ENCODE measurements around the gene RSPH1. TPM values are rescaled to one million over a fixed set of nuclear protein-coding genes. Genes with fewer than 3 reads are reported as not detected.

Gene RSPH1
- total RNA-seq, 1 experiment from 2014 or later = 0.31 TPM

- Histone ChIP-seq H3K4me2 (ENCODE audit: insufficient read depth, insufficient read length, low read length) (no peak overlapping the region), H2AFZ (ENCODE audit: low read length) (no peak overlapping the region), H3K27ac (ENCODE audit: insufficient read length, low read depth, low read length) (no peak overlapping the region), H3K9ac (ENCODE audit: extremely low read depth, insufficient read length, low read length) (no peak overlapping the region), H4K20me1 (ENCODE audit: control insufficient read depth, insufficient read depth, insufficient read length) (no peaks in the 10 kb centered on the region), H3K9me3 (ENCODE audit: control insufficient read depth, low read depth, low read length) (no peaks in the 10 kb centered on the region), H3K4me1 (ENCODE audit: insufficient read depth, low read length) (no peaks in the 10 kb centered on the region), H2BK120ac (ENCODE audit: low read depth, low read length, poor library complexity, severe bottlenecking) (no peak overlapping the region), H2AK5ac (ENCODE audit: insufficient read length, low read length) (no peak overlapping the region), H3K23me2 (ENCODE audit: insufficient read length, low read depth, low read length, poor library complexity, severe bottlenecking) (no peaks in the 10 kb centered on the region), H3K27me3 (ENCODE audit: insufficient read depth, low read length) (no peaks in the 10 kb centered on the region), H2BK5ac (ENCODE audit: insufficient read length, low read length) (no peak overlapping the region), H3K56ac (ENCODE audit: insufficient read length, low read depth, low read length) (no peak overlapping the region), H3T11ph (ENCODE audit: low read length) (no peak overlapping the region), H3K79me1 (ENCODE audit: insufficient read depth, low read depth, low read length, poor library complexity, severe bottlenecking) (no peaks in the 10 kb centered on the region), H3K18ac (ENCODE audit: insufficient read length, low read depth, low read length) (no peak overlapping the region), H3K23ac (ENCODE audit: insufficient read length, low read depth, low read length) (no peak overlapping the region), H2BK12ac (ENCODE audit: insufficient read length, low read depth, low read length) (no peak overlapping the region), H2BK20ac (ENCODE audit: low read depth, low read length, poor library complexity, severe bottlenecking) (no peak overlapping the region), H4K5ac (ENCODE audit: insufficient read length, low read depth, low read length) (no peak overlapping the region), H4K8ac (replicated peaks; ENCODE audit: insufficient read length, low read depth, low read length) (no peak overlapping the region), H2BK15ac (ENCODE audit: low read depth, low read length) (no peak overlapping the region), H3K14ac (ENCODE audit: insufficient read depth, low read length) (no peak overlapping the region), H3K79me2 (ENCODE audit: insufficient read depth, low read length) (no peaks in the 10 kb centered on the region), H4K91ac (ENCODE audit: insufficient read length, low read depth, low read length) (no peak overlapping the region), H3K4ac (ENCODE audit: low read depth, low read length) (no peak overlapping the region)
- TF ChIP-seq, protein P1, sequence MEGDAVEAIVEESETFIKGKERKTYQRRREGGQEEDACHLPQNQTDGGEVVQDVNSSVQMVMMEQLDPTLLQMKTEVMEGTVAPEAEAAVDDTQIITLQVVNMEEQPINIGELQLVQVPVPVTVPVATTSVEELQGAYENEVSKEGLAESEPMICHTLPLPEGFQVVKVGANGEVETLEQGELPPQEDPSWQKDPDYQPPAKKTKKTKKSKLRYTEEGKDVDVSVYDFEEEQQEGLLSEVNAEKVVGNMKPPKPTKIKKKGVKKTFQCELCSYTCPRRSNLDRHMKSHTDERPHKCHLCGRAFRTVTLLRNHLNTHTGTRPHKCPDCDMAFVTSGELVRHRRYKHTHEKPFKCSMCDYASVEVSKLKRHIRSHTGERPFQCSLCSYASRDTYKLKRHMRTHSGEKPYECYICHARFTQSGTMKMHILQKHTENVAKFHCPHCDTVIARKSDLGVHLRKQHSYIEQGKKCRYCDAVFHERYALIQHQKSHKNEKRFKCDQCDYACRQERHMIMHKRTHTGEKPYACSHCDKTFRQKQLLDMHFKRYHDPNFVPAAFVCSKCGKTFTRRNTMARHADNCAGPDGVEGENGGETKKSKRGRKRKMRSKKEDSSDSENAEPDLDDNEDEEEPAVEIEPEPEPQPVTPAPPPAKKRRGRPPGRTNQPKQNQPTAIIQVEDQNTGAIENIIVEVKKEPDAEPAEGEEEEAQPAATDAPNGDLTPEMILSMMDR (conservative IDR thresholded peaks at IDR 0.05) = no peak
- Mint-ChIP-seq H3K27ac (no peak overlapping the region), H3K36me3 (ENCODE audit: insufficient read depth in 1 of 3, low read depth in 3 of 3) (no peaks in the 10 kb centered on the region), H3K4me3 (no peak overlapping the region), H3K9me3 (peaks cover 14 to 20% of the 10 kb centered on the region in 2 experiments), H3K27me3 (ENCODE audit: low read depth) (peaks cover 46% of the 10 kb centered on the region), H3K4me1 (no peaks in the 10 kb centered on the region)
- DNase-seq = no peak
- no CpG with 5 or more reads among the region's 10 CpGs for WGBS (ENCODE audit: extremely low coverage, insufficient read length, low lambda C conversion rate)
Observed at GRCh38 chr21:42433946-42434551, 62.0 kb downstream of the RSPH1 start.

All from H9 (cell line).